HG02610 (cell line): Measurements from ENCODE around the gene PTPRS.
"Not testable (repeated sequence)": the region's sequence is repeated elsewhere in the genome, so short reads cannot be mapped to it uniquely, and the experiment has no call there.

Experiments used
- ATAC-seq: cut with Tn5 transposase; IDR thresholded peaks from one replicate; pipeline ENCODE4 v1.9.1; 2021; ENCODE audit warnings: mild to moderate bottlenecking, moderate library complexity; ENCODE audit not compliant: unreplicated experiment

Gene PTPRS

GRCh38 chr19:5334366-5334739 is 6.3 kb downstream of the PTPRS start:
- no peak for ATAC-seq

DNA sequence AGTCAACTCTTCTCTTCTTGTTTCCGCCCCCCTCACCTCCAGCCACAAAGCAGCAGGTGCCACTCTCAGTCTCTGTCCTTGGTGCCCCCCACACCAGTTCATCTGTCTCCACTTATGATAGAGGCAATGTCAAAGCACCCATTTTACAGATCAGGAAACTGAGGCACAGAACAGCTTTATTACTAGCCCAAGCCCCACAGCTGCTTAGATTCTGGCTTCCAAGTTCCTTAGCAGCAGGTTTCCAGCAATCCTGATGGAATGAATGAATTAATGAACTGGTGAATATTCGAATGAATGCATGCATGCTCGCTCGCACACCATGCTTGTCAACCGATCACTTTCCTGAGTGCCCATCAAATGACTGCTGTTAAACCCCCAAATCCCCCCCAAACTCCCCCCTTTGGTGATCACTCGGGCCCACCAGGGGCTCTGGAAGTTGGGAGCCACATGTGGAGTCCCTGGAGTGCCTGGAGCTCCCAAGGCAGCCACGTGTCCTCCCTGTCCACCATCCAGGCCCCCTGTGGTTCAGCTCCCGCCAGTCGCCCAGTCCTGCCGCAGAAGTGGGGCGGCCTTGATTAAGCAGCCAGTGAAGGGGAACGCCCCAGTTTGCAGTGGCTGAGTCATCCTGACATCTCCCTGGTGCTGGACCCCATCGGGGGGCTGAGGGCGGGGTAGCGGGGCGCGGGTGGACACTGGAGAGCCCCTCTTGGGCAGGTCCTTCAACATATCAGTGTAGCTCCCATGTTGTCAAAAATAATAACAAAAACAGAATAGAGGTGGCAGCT is 6.8 kb downstream of the PTPRS start:
- no peak for ATAC-seq

- ATAC-seq = no peak
Observed at GRCh38 chr19:5332501-5332900, 8.1 kb downstream of the PTPRS start.

DNA sequence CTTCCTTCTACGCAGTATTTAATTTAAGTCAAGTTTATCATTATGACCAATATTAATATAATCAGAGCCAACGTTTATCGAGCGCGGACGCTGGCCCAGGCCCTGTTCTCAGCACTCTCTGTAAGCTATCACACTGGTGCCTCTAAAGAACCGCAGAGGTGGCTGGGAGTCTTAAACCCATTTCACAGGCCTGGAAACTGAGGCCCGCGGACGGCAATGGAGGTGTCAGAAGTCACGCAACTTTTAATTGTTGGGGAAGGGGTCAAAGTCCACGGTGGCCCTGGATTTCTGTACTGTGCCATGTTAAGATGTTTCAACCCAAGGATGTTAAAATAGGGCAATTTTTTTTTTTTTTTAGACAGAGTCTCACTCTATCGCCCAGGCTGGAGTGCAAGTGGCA is 8.8 kb downstream of the PTPRS start:
- no peak for ATAC-seq

DNA sequence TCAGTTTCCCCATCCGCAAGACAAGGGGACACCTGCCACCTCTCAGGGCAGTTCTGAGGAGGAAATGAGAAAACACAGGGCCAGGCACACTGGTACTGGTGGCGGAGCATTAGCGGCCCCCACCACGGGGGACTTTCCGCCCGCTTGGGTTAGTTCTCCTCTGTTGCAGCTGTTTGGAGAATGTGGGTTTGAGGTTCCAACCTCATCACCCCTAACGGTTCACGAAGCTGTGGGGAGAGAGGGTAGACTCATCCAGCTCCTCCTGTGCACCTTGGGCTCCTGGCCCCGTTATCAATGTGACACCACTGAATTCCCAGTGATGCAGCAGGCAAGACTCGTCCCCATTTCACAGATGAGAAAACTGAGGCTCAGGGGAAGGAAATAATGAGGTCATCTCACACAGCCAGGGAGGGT is 10.3 kb downstream of the PTPRS start:
- no peak for ATAC-seq

- ATAC-seq = no peak
Observed at GRCh38 chr19:5329141-5329540, 11.5 kb downstream of the PTPRS start.

GRCh38 chr19:5328407-5328806 is 12.2 kb downstream of the PTPRS start:
- not testable (repeated sequence) for ATAC-seq

GRCh38 chr19:5326986-5327623 is 13.5 kb downstream of the PTPRS start:
- no peak for ATAC-seq

DNA sequence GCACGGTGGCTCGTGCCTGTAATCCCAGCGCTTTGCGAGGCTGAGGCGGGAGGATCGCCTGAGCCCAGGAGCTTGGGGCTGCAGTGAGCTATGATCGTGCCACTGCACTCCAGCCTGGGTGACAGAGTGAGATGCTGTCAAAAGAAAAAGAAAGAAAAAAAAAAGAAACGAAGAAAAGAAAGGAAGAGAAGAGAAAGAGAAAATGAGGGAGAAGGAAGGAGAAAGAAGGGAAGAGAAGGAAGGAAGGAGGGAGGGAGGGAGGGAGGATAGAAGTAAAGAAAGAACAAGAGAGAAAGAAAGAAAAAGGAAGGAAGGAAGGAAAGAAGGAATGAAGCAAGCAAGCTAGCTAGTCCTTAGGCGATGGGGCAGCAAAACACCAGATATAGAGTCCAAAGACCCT is 14.1 kb downstream of the PTPRS start:
- no peak for ATAC-seq

DNA sequence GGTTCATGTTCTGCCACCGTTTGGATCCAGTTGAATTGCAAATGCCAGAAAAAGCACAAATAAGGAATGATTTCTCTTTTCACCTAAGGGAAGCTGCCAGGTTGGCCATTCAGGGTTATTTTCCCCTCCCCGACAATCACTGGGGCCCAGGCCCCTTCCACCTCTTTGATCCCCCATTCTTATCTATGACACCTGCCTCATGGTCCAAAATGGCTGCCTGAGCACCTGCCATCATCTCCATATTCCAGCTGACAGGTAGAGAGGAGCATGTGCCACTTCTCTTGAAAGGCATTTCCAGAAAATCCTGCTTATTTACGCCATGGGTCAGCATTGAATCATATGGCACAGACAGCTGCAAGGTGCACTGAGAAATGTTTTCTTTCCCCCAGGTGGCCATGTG is 15.7 kb downstream of the PTPRS start:
- no peak for ATAC-seq

DNA sequence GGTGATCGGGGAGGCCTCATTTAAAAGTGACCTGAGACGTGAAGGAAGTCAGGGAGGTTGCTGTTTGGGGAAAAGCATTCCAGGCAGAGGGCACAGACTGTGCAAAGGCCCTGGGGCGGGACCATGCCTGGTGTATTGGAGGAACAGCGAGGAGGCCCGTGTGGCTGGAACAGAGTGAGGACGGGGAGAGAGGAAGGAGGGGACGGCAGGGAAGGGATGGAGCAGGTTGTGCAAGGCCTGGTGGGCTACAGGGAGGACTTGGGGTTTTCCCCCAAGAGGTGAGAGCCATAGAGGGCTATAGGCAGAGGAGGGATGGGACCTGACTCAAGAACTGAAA is 17.2 kb downstream of the PTPRS start:
- ATAC-seq = no peak

DNA sequence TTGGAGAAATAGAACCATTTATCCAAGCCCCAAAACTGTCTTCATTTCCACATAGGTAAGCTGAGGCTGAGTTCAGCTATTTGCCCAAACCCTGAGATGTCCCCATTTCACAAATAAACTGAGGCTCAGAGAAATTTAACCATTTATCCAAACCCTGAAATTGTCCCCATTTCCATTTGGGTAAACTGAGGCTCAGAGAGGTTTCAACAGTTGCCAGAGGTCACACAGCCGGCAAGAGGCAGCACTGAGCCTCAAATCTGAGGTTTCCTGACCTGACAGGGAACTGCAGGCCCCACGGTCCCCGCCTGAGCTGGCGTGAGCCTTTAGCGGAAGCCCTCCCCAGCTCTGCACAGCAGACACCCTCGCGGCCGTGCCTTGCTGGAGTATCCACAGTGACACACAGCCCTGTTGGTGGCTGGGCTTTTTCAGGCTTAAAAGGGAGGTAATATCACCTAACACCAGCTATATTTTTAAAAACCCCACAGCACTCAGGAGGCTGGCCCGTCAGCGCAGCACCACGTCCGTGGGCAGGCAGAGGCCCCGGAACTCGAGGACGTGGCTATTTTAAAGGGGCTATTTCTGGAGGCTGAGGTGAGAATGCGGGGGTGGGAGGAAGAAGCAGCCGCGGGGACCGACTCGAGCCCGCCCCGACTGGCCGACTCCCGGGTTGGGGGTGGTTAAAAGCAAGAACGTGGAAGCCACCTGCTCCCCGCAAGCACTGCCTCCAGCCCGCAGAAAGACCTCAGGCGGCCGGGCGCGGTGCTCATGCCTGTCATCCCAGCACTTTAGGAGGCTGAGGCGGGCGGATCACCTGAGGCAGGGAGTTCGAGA is 18.5 kb downstream of the PTPRS start:
- ATAC-seq = peak; percentile 41

DNA sequence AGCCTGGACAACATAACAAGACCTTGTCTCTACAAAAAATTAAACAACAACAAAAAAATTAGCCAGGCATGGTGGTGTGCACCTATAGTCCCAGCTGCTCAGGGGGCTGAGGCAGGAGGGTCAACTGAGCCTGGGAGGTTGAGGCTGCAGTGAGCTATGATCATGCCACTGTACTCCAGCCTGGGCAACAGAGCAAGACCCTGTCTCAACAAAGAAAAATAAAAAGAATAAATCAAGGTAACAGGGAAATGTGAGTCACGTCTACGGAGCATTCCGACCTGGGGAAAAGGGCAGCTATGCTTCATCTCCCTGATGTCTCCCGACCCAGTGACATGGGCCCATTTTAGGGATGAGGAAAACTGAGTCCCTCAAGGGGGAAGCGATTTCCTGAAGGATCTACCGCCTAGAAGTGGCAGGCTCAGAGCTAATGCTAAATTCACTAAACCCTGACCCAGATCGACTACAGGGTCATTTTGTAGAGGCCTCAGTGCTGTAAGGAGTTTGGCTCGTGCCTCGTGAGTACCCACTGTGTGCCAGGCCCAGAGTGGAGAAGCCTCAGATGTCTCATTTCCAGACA is 19.5 kb downstream of the PTPRS start:
- no peak for ATAC-seq

DNA sequence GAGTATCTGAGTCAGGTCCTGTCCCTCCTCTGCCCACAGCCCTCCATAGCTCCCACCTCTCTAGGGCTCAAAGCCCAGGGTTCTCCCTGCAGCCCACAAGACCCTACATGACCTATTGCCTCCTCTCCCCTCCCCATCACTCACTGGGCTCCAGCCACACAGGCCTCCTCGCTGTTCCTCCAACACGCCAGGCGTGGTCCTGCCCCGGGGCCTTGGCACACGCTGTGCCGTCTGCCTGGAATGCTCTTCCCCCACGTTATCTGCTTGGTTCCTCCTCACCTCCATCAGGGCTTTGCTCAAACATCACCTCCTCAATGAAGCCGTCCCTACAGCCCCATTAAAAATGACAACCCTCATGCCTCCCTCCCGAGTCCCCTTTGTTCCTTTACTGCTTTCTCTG is 21.1 kb downstream of the PTPRS start:
- ATAC-seq = no peak

DNA sequence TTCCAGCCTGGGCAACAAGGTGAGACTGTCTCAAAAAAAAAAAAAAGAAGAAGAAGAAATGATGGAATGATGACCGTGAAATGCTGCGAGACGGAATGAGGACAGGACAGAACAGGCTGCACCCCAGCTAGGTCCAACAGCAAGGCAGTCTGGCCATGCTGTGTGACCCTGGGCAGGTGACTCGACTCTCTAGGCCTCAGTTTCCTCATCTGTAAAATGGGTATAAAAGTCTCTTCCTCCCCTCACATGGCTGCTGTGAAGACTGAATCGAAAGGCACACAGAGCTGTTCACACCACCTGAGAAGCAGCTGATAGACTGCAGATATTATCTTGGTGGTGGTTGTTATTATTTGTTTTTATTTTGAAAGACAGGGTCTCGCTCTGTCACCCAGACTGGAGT is 22.3 kb downstream of the PTPRS start:
- no peak for ATAC-seq

DNA sequence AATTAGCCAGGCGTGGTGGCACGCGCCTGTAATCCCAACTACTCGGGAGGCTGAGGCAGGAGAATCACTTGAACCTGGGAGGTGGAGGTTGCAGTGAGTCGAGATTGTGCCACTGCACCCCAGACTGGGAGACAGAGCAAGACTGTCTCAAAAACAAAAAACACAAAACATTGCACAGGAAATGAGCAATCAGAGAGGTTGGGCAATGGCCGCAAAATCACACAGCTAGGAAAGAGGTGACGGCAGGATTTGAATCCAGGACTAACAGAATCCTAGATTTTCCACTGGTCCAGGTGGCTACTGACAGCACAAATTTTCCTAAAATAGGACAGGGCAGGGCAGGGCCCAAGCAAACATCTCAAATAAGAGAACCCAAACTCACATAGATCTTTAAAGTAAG is 23.3 kb downstream of the PTPRS start:
- no peak for ATAC-seq

DNA sequence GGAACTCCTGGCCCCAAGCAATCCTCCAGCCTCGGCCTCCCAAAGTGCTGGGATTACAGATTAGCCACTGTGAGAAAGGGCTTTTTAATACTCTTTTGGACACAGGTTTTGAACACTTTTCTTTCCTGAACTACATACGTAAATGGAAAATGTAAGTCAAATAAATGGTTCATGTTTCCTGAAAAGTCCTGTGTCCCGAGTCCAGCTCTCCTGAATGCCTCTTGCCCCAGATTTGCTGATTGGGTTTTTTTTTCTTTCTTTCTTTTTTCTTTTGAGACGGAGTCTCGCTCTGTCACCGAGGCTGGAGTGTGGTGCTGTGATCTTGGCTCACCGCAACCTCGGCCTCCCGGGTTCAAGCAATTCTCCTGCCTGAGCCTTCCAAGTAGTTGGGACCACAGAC is 24.5 kb downstream of the PTPRS start:
- no peak for ATAC-seq

GRCh38 chr19:5314907-5315298 is 25.7 kb downstream of the PTPRS start:
- ATAC-seq = no peak

DNA sequence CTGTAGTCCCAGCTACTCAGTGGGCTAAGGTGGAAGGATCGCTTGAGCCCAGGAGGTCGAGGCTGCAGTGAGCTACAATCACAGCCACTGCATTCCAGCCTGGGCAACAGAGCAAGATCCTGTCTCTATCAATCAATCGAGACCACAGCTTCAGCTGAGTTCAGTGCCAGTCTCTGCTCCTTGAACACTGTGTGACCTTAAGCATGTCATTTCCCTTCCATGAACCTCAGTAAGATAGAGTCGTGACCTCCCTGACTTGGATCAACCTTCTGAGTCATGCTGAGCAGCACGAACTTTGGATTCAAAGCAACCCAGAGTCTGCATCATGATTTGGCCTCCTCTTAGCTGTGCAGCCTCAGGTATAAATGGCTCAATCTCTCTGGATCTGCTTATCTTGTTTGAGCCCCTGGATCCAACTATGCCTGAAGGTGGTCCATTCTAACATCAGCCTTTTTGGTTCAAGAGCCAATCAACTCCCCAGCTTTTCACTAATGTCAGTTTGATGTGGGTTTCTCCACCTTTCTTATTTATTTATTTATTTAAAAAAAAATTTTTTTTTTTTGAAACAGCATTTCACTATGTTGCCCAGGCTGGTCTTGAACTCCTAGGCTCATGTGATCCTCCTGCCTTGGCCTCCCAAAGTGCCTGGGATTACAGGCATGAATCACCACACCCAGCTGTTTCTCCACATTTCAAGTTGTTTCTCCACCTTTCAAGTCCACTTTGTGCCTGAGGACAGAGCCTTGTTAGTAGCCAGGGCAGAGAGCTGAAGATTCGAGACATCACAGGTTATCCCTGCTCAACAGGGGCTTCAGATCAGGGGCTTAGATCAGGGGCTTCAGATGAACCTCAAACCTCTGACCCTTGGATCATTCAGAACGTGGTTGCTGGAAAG is 26.4 kb downstream of the PTPRS start:
- ATAC-seq = no peak

DNA sequence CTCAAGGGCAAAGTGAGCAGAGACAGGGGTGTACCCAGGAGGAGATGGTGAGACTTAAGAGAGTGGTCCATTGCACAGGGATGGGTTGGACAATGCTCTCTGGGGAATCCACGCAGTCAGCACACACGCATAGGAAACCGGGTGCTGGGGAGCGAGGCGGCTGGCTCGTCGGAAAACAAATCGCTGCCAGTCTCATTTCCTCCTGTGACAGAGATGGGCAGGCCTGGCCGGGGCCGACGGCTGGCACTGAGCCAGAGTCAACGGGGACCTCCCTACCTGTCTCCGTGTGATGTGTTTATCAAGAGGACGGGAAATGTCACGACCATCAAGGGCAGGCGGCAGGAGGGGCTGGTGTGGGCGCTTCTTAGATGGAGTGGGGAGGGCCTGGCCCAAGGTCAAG is 27.3 kb downstream of the PTPRS start:
- no peak for ATAC-seq

GRCh38 chr19:5312058-5312457 is 28.6 kb downstream of the PTPRS start:
- no peak for ATAC-seq
